Right lobe of liver (tissue), 6 donors: Measurements from ENCODE around the gene TRAP1. TPM values are rescaled to one million over a fixed set of nuclear protein-coding genes. Genes with fewer than 3 reads are reported as not detected.

Experiments used
- ATAC-seq, 4 donors: fragments of 200-7000 bp; cut with Tn5 transposase; one replicate each; pipeline ENCODE4 v1.9.1; 2020; ENCODE audit warnings: mild to moderate bottlenecking in 4 of 4, moderate library complexity in 4 of 4
- DNase-seq, 3 donors: peaks; one replicate each; pipeline ENCODE4 v3.0.0-alpha.2; 2020
- H3K27ac ChIP-seq, 3 donors: fragments of 200-600 bp; one replicate each; pipeline ENCODE4 v1.8.0; 2022
- H3K27me3 ChIP-seq, 2 donors: fragments of 200-600 bp; one replicate each; pipeline ENCODE4 v1.8.0; 2022
- H3K36me3 ChIP-seq, 4 donors: fragments of 200-600 bp; sonication (generic) in 1 of 4; one replicate each; pipeline versions ENCODE4 v1.5.1 to v1.8.0; 2017 to 2022; ENCODE audit warnings: control low read depth in 1 of 4
- H3K4me1 ChIP-seq, 4 donors: fragments of 200-600 bp; sonication (generic) in 1 of 4; one replicate each; pipeline versions ENCODE4 v1.5.1 to v1.8.0; 2017 to 2022; ENCODE audit warnings: control low read depth in 1 of 4
- H3K4me3 ChIP-seq, 3 donors: fragments of 200-600 bp; one replicate each; pipeline ENCODE4 v1.8.0; 2022
- H3K9me3 ChIP-seq, 4 donors: fragments of 200-600 bp; sonication (generic) in 1 of 4; one replicate each; pipeline versions ENCODE4 v1.5.1 to v1.8.0; 2017 to 2022; ENCODE audit warnings: control low read depth in 1 of 4
- CTCF ChIP-seq, 4 donors: fragments of 200-600 bp in 3 of 4; fragments of 450-650 bp in 1 of 4; IDR thresholded peaks; one replicate each; pipeline versions ENCODE4 v1.5.1 to v1.8.0; 2016 to 2022; ENCODE audit warnings: antibody characterized with exemption in 4 of 4, mild to moderate bottlenecking in 2 of 4
- POLR2A ChIP-seq: fragments of 450-650 bp; IDR thresholded peaks from one replicate; pipeline ENCODE4 v1.6.1; 2017; ENCODE audit warnings: antibody characterized with exemption, mild to moderate bottlenecking
- WGBS: methylation state at CpG from one replicate; pipeline ENCODE4 v1.1.6; 2018; ENCODE audit warnings: low coverage, low lambda C conversion rate; ENCODE audit not compliant: insufficient coverage; ENCODE audit errors: missing lambda C conversion rate; 5-methylcytosine and 5-hydroxymethylcytosine counted together
- intact Hi-C, 2 donors: fragments of 100-400 bp; cut with DNase I; formaldehyde crosslinking; loops; one replicate each; pipeline versions ENCODE4 v1.11.2 to v1.14.1; 2022
- total RNA-seq, 6 experiments: library from RNA; depleted of rRNA in 2 of 6; stranded (reverse); fragments of >200 nt in 2 of 6; fragmentation: NEBNext Ultra II Directional in 3 of 6; extraction: Animal tissue kit (Norgen Biotek cat#: 25700) in 3 of 6; gene quantifications; one replicate each; pipeline versions ENCODE4 v1.1.0 to v1.2.4, GENCODE V29; 2016 to 2023
- donor health status: DM: no; HTN: yes; CAD: no.
- donor health status: DM: no; HTN: no; CAD: no.
- donor health status: DM: no; HTN: no; CAD: no.
- donor health status: DM: no; HTN: yes; CAD: no.
- donor health status: DM: no; HTN: yes; CAD: no.

Gene TRAP1
- total RNA-seq, 6 experiments from 2014 or later = 93.4 to 169 (median 123) TPM

- WGBS = 86% methylated on average over 3 of the region's 16 CpGs
- no peaks in the 10 kb centered on the region for H3K9me3 ChIP-seq
- TF ChIP-seq POLR2A = no peak
- peaks cover 6 to 99% (median 38%) of the 10 kb centered on the region in 4 donors for H3K36me3 ChIP-seq
- intact Hi-C loops = no loop called here
- ATAC-seq = no peak
- no peak overlapping the region for H3K27ac ChIP-seq
- no peaks in the 10 kb centered on the region for H3K27me3 ChIP-seq
- DNase-seq = no peak
- peaks cover 0 to 10% (median 0%) of the 10 kb centered on the region in 4 donors for H3K4me1 ChIP-seq
- H3K4me3 ChIP-seq = no peak overlapping the region
Observed at GRCh38 chr16:3740934-3741333, 23.6 kb upstream of the TRAP1 start.

DNA sequence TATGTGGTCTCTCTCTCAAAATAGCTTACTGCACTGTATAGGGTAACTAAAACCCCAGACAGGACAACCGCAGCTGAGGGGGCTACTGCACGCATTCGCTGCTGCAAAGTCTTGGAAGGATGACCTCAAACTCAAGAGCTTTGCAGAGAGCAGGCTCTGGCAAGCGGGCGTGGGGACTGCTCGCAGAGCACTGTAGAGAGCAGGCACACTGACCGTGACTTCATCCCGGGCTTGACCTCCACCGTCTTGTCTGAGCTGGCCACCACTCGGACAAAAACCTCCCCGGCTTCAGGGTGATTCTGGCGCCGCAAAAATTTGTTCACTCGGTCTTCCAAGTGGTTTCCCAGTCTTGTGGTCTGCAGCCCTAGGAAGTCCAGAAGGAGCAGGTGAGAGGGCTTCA lies 22.9 kb upstream of the TRAP1 start:
- Histone ChIP-seq H3K4me1 (peaks cover 0 to 10% (median 0%) of the 10 kb centered on the region in 4 donors), H3K27ac (no peak overlapping the region), H3K27me3 (no peaks in the 10 kb centered on the region), H3K9me3 (no peaks in the 10 kb centered on the region), H3K36me3 (peaks cover 12 to 99% (median 42%) of the 10 kb centered on the region in 4 donors), H3K4me3 (no peak overlapping the region)
- TF ChIP-seq CTCF (IDR thresholded peaks at IDR 0.05) (no peak), POLR2A (no peak)
- DNase-seq (no peak), ATAC-seq (no peak)
- intact Hi-C loops = no loop called here
- WGBS = 60% methylated on average over 1 of the region's 14 CpGs

- H3K9me3 ChIP-seq = no peaks in the 10 kb centered on the region
- TF ChIP-seq POLR2A (no peak), CTCF (IDR thresholded peaks at IDR 0.05) (no peak)
- no peaks in the 10 kb centered on the region for H3K27me3 ChIP-seq
- ATAC-seq = no peak
- WGBS = 95% methylated on average over 3 of the region's 9 CpGs
- intact Hi-C loops = no loop called here
- H3K36me3 ChIP-seq = peaks cover 9 to 99% (median 42%) of the 10 kb centered on the region in 4 donors
- H3K4me3 ChIP-seq = no peak overlapping the region
- peaks cover 0 to 10% (median 0%) of the 10 kb centered on the region in 4 donors for H3K4me1 ChIP-seq
- H3K27ac ChIP-seq = no peak overlapping the region
- DNase-seq = no peak
Observed at GRCh38 chr16:3739636-3740035, 22.3 kb upstream of the TRAP1 start.

GRCh38 chr16:3738541-3738940 lies 21.2 kb upstream of the TRAP1 start:
- Histone ChIP-seq H3K27me3 (no peaks in the 10 kb centered on the region), H3K27ac (no peak overlapping the region), H3K4me3 (no peak overlapping the region), H3K9me3 (no peaks in the 10 kb centered on the region), H3K4me1 (peaks cover 0 to 8% (median 0%) of the 10 kb centered on the region in 4 donors), H3K36me3 (peaks cover 5 to 98% (median 44%) of the 10 kb centered on the region in 4 donors)
- WGBS = 82% methylated on average over 3 of the region's 8 CpGs
- no peak for ATAC-seq
- TF ChIP-seq POLR2A = no peak
- no peak for TF ChIP-seq CTCF (IDR thresholded peaks at IDR 0.05)
- intact Hi-C loops = no loop called here
- no peak for DNase-seq

- 99% methylated on average over 4 of the region's 5 CpGs for WGBS
- no peak for DNase-seq
Observed at GRCh38 chr16:3738128-3738527, 20.8 kb upstream of the TRAP1 start.

More at GRCh38 chr16:3738128-3738527, 20.8 kb upstream of the TRAP1 start:
- H3K36me3 ChIP-seq = peaks cover 5 to 98% (median 44%) of the 10 kb centered on the region in 4 donors
- no peak overlapping the region for H3K27ac ChIP-seq
- no peaks in the 10 kb centered on the region for H3K27me3 ChIP-seq
- peaks cover 0 to 4% (median 0%) of the 10 kb centered on the region in 4 donors for H3K4me1 ChIP-seq
- no peak for ATAC-seq
- TF ChIP-seq CTCF (IDR thresholded peaks at IDR 0.05) (no peak), POLR2A (no peak)
- H3K4me3 ChIP-seq = no peak overlapping the region
- no peaks in the 10 kb centered on the region for H3K9me3 ChIP-seq
- intact Hi-C loops = no loop called here
